Mesenchymal stem cell (in vitro differentiated cells and primary cell): Measurements from ENCODE around the gene ANKFY1.
"Not testable (repeated sequence)": the region's sequence is repeated elsewhere in the genome, so short reads cannot be mapped to it uniquely, and the experiment has no call there.

Source experiments
- DNase-seq: peaks from one replicate; pipeline ENCODE4 v3.0.0-alpha.2; 2013
- H2AFZ ChIP-seq: one replicate; pipeline ENCODE4 v1.6.1; 2013; ENCODE audit warnings: low read depth, mild to moderate bottlenecking, control low read depth, inconsistent platforms, low read length, moderate library complexity
- H2AK5ac ChIP-seq: 2 replicates; pipeline ENCODE4 v1.6.1; 2013; ENCODE audit warnings: low read length, moderate library complexity, mild to moderate bottlenecking, inconsistent platforms; ENCODE audit not compliant: severe bottlenecking
- H2BK120ac ChIP-seq: one replicate; pipeline ENCODE4 v1.6.1; 2013; ENCODE audit warnings: low read depth, mild to moderate bottlenecking, inconsistent platforms, low read length, moderate library complexity
- H2BK12ac ChIP-seq, 2 experiments: one replicate each; pipeline ENCODE4 v1.6.1; 2013; ENCODE audit warnings: inconsistent platforms in 2 of 2, low read length in 2 of 2, mild to moderate bottlenecking in 2 of 2, moderate library complexity in 2 of 2, control low read depth in 1 of 2
- H2BK15ac ChIP-seq: one replicate; pipeline ENCODE4 v1.6.1; 2013; ENCODE audit warnings: mild to moderate bottlenecking, low read depth, inconsistent platforms; ENCODE audit not compliant: poor library complexity, severe bottlenecking
- H2BK5ac ChIP-seq: 2 replicates; pipeline ENCODE4 v1.6.1; 2013; ENCODE audit warnings: low read depth, mild to moderate bottlenecking, low read length, control low read depth, inconsistent platforms; ENCODE audit not compliant: poor library complexity, severe bottlenecking
- H3K14ac ChIP-seq, 2 experiments: one replicate each; pipeline ENCODE4 v1.6.1; 2013; ENCODE audit warnings: inconsistent platforms in 2 of 2, low read length in 2 of 2, control low read depth in 1 of 2, mild to moderate bottlenecking in 1 of 2, moderate library complexity in 1 of 2
- H3K18ac ChIP-seq, 2 experiments: one replicate each; pipeline ENCODE4 v1.6.1; 2013; ENCODE audit warnings: inconsistent platforms in 2 of 2, low read length in 2 of 2, control low read depth in 1 of 2, low read depth in 1 of 2, mild to moderate bottlenecking in 1 of 2
- H3K23ac ChIP-seq, 2 experiments: one replicate each; pipeline ENCODE4 v1.6.1; 2013; ENCODE audit warnings: inconsistent platforms in 2 of 2, low read length in 2 of 2, mild to moderate bottlenecking in 2 of 2, moderate library complexity in 2 of 2, control low read depth in 1 of 2
- H3K27ac ChIP-seq: 2 replicates; pipeline ENCODE4 v1.5.1; 2013; ENCODE audit warnings: mild to moderate bottlenecking, moderate library complexity, low read length, control low read depth, inconsistent platforms; ENCODE audit not compliant: poor library complexity, severe bottlenecking
- H3K27me3 ChIP-seq, 2 experiments: 2 replicates each; pipeline versions ENCODE4 v1.6.1 to v1.7.0; 2013; ENCODE audit warnings: low read length in 2 of 2, mild to moderate bottlenecking in 2 of 2, moderate library complexity in 2 of 2, control low read depth in 1 of 2, inconsistent platforms in 1 of 2; ENCODE audit not compliant: control insufficient read depth in 1 of 2, insufficient read depth in 1 of 2
- H3K36me3 ChIP-seq, 2 experiments: 2 replicates each; pipeline versions ENCODE4 v1.6.1 to v1.7.0; 2013; ENCODE audit warnings: low read length in 2 of 2, control low read depth in 1 of 2, inconsistent platforms in 1 of 2, low read depth in 1 of 2, mild to moderate bottlenecking in 1 of 2; ENCODE audit not compliant: insufficient read depth in 2 of 2, control insufficient read depth in 1 of 2
- H3K4ac ChIP-seq, 2 experiments: one replicate each; pipeline ENCODE4 v1.6.1; 2013; ENCODE audit warnings: inconsistent platforms in 2 of 2, low read length in 2 of 2, mild to moderate bottlenecking in 2 of 2, moderate library complexity in 2 of 2, control low read depth in 1 of 2, low read depth in 1 of 2
- H3K4me1 ChIP-seq: 2 replicates; pipeline ENCODE4 v1.6.1; 2013; ENCODE audit warnings: low read depth, low read length, control low read depth; ENCODE audit not compliant: control insufficient read depth, insufficient read depth
- H3K4me2 ChIP-seq: 2 replicates; pipeline ENCODE4 v1.6.1; 2013; ENCODE audit warnings: low read length, mild to moderate bottlenecking, inconsistent platforms; ENCODE audit not compliant: poor library complexity, severe bottlenecking
- H3K4me3 ChIP-seq, 2 experiments: 2 replicates each; pipeline versions ENCODE4 v1.5.1 to v1.7.0; 2013; ENCODE audit warnings: low read length in 2 of 2, mild to moderate bottlenecking in 2 of 2, control low read depth in 1 of 2, low read depth in 1 of 2; ENCODE audit not compliant: insufficient read depth in 1 of 2
- H3K79me1 ChIP-seq: replicated peaks from 2 replicates; pipeline ENCODE4 v1.6.1; 2013; ENCODE audit warnings: mild to moderate bottlenecking, control low read depth, low read length, inconsistent platforms; ENCODE audit not compliant: poor library complexity, severe bottlenecking
- H3K9ac ChIP-seq: 2 replicates; pipeline ENCODE4 v1.7.0; 2013; ENCODE audit warnings: mild to moderate bottlenecking, low read length, moderate library complexity
- H3K9me3 ChIP-seq: 2 replicates; pipeline ENCODE4 v1.7.0; 2013; ENCODE audit warnings: mild to moderate bottlenecking, low read length; ENCODE audit not compliant: control insufficient read depth
- H4K8ac ChIP-seq: one replicate; pipeline ENCODE4 v1.6.1; 2013; ENCODE audit warnings: inconsistent platforms, mild to moderate bottlenecking, low read length, moderate library complexity
- H4K91ac ChIP-seq: one replicate; pipeline ENCODE4 v1.6.1; 2013; ENCODE audit warnings: mild to moderate bottlenecking, low read length, inconsistent platforms
- WGBS: methylation state at CpG from one replicate; pipeline ENCODE4 v1.1.7; 2013; ENCODE audit warnings: mixed read lengths; 5-methylcytosine and 5-hydroxymethylcytosine counted together

Gene ANKFY1

GRCh38 chr17:4195306-4195705 is 68.5 kb downstream of the ANKFY1 start:
- Histone ChIP-seq H3K23ac (no peak overlapping the region), H2BK15ac (no peak overlapping the region), H3K4me3 (peak overlapping the region in 1 of 2 experiments; percentile 69), H2AFZ (no peak overlapping the region), H3K4me2 (peak overlapping the region; percentile 54), H3K36me3 (peaks cover 38 to 43% of the 10 kb centered on the region in 2 experiments), H3K4me1 (peaks cover 10% of the 10 kb centered on the region), H2BK5ac (no peak overlapping the region), H3K9ac (peak overlapping the region; percentile 91), H2BK12ac (no peak overlapping the region), H3K27me3 (no peaks in the 10 kb centered on the region), H3K14ac (no peak overlapping the region), H3K79me1 (peaks cover 13% of the 10 kb centered on the region), H4K8ac (no peak overlapping the region), H4K91ac (no peak overlapping the region), H3K27ac (peak overlapping the region; percentile 89), H3K4ac (peak overlapping the region in 1 of 2 experiments; percentile 49), H2BK120ac (peak overlapping the region; percentile 5), H3K18ac (no peak overlapping the region), H2AK5ac (no peak overlapping the region), H3K9me3 (no peaks in the 10 kb centered on the region)
- DNase-seq = peak; percentile 89
- 52% methylated on average over 10 of the region's 10 CpGs for WGBS

GRCh38 chr17:4194796-4195195 is 69.0 kb downstream of the ANKFY1 start:
- Histone ChIP-seq H3K4ac (no peak overlapping the region), H3K9me3 (no peaks in the 10 kb centered on the region), H3K79me1 (peaks cover 14% of the 10 kb centered on the region), H3K36me3 (peaks cover 39 to 45% of the 10 kb centered on the region in 2 experiments), H2BK5ac (no peak overlapping the region), H3K23ac (no peak overlapping the region), H3K18ac (no peak overlapping the region), H2BK15ac (no peak overlapping the region), H3K4me2 (no peak overlapping the region), H3K4me3 (peak overlapping the region in 1 of 2 experiments; percentile 69), H2AFZ (no peak overlapping the region), H4K91ac (peak overlapping the region; percentile 61), H3K27ac (peak overlapping the region; percentile 89), H2BK12ac (peak overlapping the region in 1 of 2 experiments; percentile 77), H3K4me1 (peaks cover 10% of the 10 kb centered on the region), H3K14ac (no peak overlapping the region), H3K9ac (peak overlapping the region; percentile 91), H2AK5ac (no peak overlapping the region), H3K27me3 (no peaks in the 10 kb centered on the region), H4K8ac (peak overlapping the region; percentile 75), H2BK120ac (no peak overlapping the region)
- no peak for DNase-seq
- 97% methylated on average over 15 of the region's 15 CpGs for WGBS

GRCh38 chr17:4190791-4191190 is 73.0 kb downstream of the ANKFY1 start:
- WGBS = 97% methylated on average over 7 of the region's 7 CpGs

GRCh38 chr17:4189280-4189679 is 74.5 kb downstream of the ANKFY1 start:
- 98% methylated on average over 10 of the region's 10 CpGs for WGBS
- Histone ChIP-seq H3K4me2 (no peak overlapping the region), H2BK15ac (no peak overlapping the region), H4K8ac (peak overlapping the region; percentile 61), H2BK120ac (no peak overlapping the region), H2BK5ac (no peak overlapping the region), H3K14ac (no peak overlapping the region), H3K27me3 (no peaks in the 10 kb centered on the region), H3K36me3 (peaks cover 51 to 74% of the 10 kb centered on the region in 2 experiments), H3K18ac (no peak overlapping the region), H2BK12ac (no peak overlapping the region), H2AFZ (no peak overlapping the region), H3K79me1 (peaks cover 16% of the 10 kb centered on the region), H3K27ac (no peak overlapping the region), H3K4ac (no peak overlapping the region), H2AK5ac (no peak overlapping the region), H3K9me3 (no peaks in the 10 kb centered on the region), H3K4me3 (no peak overlapping the region), H3K9ac (no peak overlapping the region), H3K23ac (no peak overlapping the region), H3K4me1 (peaks cover 11% of the 10 kb centered on the region), H4K91ac (peak overlapping the region; percentile 25)
- no peak for DNase-seq

More at GRCh38 chr17:4190791-4191190, 73.0 kb downstream of the ANKFY1 start:
- not testable (repeated sequence) for H3K9me3 ChIP-seq, H4K8ac ChIP-seq, H3K27me3 ChIP-seq, H2BK120ac ChIP-seq, H3K27ac ChIP-seq, H3K23ac ChIP-seq, H3K18ac ChIP-seq, H2AK5ac ChIP-seq, H3K4me3 ChIP-seq, H3K4me2 ChIP-seq, H2BK12ac ChIP-seq, H2BK15ac ChIP-seq, H3K14ac ChIP-seq, H2BK5ac ChIP-seq, H2AFZ ChIP-seq, H4K91ac ChIP-seq, H3K4ac ChIP-seq, H3K9ac ChIP-seq, DNase-seq
- H3K79me1 ChIP-seq = peaks cover 15% of the 10 kb centered on the region
- peaks cover 44 to 69% of the 10 kb centered on the region in 2 experiments for H3K36me3 ChIP-seq
- H3K4me1 ChIP-seq = peaks cover 18% of the 10 kb centered on the region
